HepG2 (cell line): ENCODE data around the gene RAB35. TPM values are rescaled to one million over a fixed set of nuclear protein-coding genes. Genes with fewer than 3 reads are reported as not detected.

Experiments used
- AKNA ChIP-seq: sonication (generic); formaldehyde crosslinking; IDR thresholded peaks from 2 replicates; pipeline ENCODE4 v1.4.0; 2020; ENCODE audit warnings: missing genetic modification reagents, borderline replicate concordance
- ARID4A ChIP-seq: sonication (generic); formaldehyde crosslinking; IDR thresholded peaks from 2 replicates; pipeline ENCODE4 v1.5.0; 2020; ENCODE audit warnings: mild to moderate bottlenecking, missing genetic modification reagents, borderline replicate concordance
- BORCS8-MEF2B ChIP-seq: sonication (generic); formaldehyde crosslinking; IDR thresholded peaks from 2 replicates; pipeline ENCODE4 v1.8.0; 2022; ENCODE audit warnings: mild to moderate bottlenecking, missing genetic modification reagents
- ELF1 ChIP-seq: sonication (generic); formaldehyde crosslinking; IDR thresholded peaks from 2 replicates; pipeline ENCODE4 v1.4.0; 2020; ENCODE audit warnings: missing genetic modification reagents
- FOXK2 ChIP-seq: fragments of 450-650 bp; IDR thresholded peaks from 2 replicates; pipeline ENCODE4 v1.6.1; 2016
- GTF3A ChIP-seq: sonication (generic); formaldehyde crosslinking; conservative IDR thresholded peaks from 2 replicates; pipeline ENCODE4 v1.4.0; 2020; ENCODE audit warnings: mild to moderate bottlenecking, missing genetic modification reagents
- HDAC1 ChIP-seq: sonication (generic); formaldehyde crosslinking; IDR thresholded peaks from 2 replicates; pipeline ENCODE4 v1.5.1; 2020; ENCODE audit warnings: mild to moderate bottlenecking, missing genetic modification reagents
- MATR3 ChIP-seq: sonication (generic); formaldehyde crosslinking; IDR thresholded peaks from 2 replicates; pipeline ENCODE4 v1.4.0; 2020; ENCODE audit warnings: missing genetic modification reagents
- TBX3 ChIP-seq: fragments of 450-650 bp; IDR thresholded peaks from 2 replicates; pipeline ENCODE4 v1.6.1; 2017; ENCODE audit warnings: antibody characterized with exemption, mild to moderate bottlenecking, inconsistent platforms, borderline replicate concordance
- TEAD3 ChIP-seq: optimal IDR thresholded peaks from 2 replicates; pipeline ENCODE3; 2016; ENCODE audit warnings: borderline replicate concordance
- TRIM24 ChIP-seq: sonication (generic); formaldehyde crosslinking; IDR thresholded peaks from 2 replicates; pipeline ENCODE4 v1.8.0; 2022; ENCODE audit warnings: mild to moderate bottlenecking, missing genetic modification reagents
- TSC22D2 ChIP-seq: sonication (generic); formaldehyde crosslinking; IDR thresholded peaks from 2 replicates; pipeline ENCODE4 v1.5.1; 2020; ENCODE audit warnings: missing genetic modification reagents, mild to moderate bottlenecking, borderline replicate concordance
- ZNF543 ChIP-seq: sonication (generic); formaldehyde crosslinking; IDR thresholded peaks from 2 replicates; pipeline ENCODE4 v1.4.0; 2020; ENCODE audit warnings: mild to moderate bottlenecking, missing genetic modification reagents
- ZNF563 ChIP-seq: sonication (generic); formaldehyde crosslinking; IDR thresholded peaks from 2 replicates; pipeline ENCODE4 v1.8.0; 2022; ENCODE audit warnings: mild to moderate bottlenecking, moderate library complexity, missing genetic modification reagents
- ZNF639 ChIP-seq: conservative IDR thresholded peaks from 2 replicates; pipeline ENCODE4 v1.6.1; 2018; ENCODE audit warnings: missing genetic modification reagents
- ZNF883 ChIP-seq: sonication (generic); formaldehyde crosslinking; IDR thresholded peaks from 2 replicates; pipeline ENCODE4 v1.5.1; 2020; ENCODE audit warnings: mild to moderate bottlenecking, missing genetic modification reagents; ENCODE audit errors: not compliant biosample characterization
- ZZZ3 ChIP-seq: sonication (generic); formaldehyde crosslinking; IDR thresholded peaks from 2 replicates; pipeline ENCODE4 v1.4.0; 2020; ENCODE audit warnings: missing genetic modification reagents, mild to moderate bottlenecking, borderline replicate concordance
- polyA plus RNA-seq, 8 experiments: library from polyadenylated mRNA; depleted of rRNA in 3 of 8; stranded (reverse) in 7 of 8; unstranded in 1 of 8; fragments of >200 nt; fragmentation: Illumina TruSeq in 4 of 8; extraction: Trizol in 4 of 8; gene quantifications; 2 replicates each; pipeline versions ENCODE4 v1.2.1 to v1.2.3, GENCODE V29; 2011 to 2016; ENCODE audit warnings: low read depth in 4 of 8, missing spikeins in 1 of 8, mixed read lengths in 1 of 8; ENCODE audit not compliant: insufficient read depth in 1 of 8
- total RNA-seq, 5 experiments: library from RNA; depleted of rRNA; stranded (reverse); fragments of >200 nt; fragmentation: Illumina TruSeq; extraction: Trizol; gene quantifications; 2 replicates each; pipeline ENCODE4 v1.2.3, GENCODE V29; 2016; ENCODE audit warnings: low read depth in 1 of 5
- TF ChIP-seq, protein P1 (sequence below): sonication (generic); formaldehyde crosslinking; IDR thresholded peaks from 2 replicates; pipeline ENCODE4 v1.4.0; 2020; ENCODE audit warnings: low read depth, mild to moderate bottlenecking, missing genetic modification reagents

Gene RAB35
- total and polyA plus RNA-seq, 2 of the 13 experiments (the other 11 are each of a cell fraction or from before 2014, with no cell fraction given), result 25.2 to 29.1 TPM

- TF ChIP-seq ZNF639 (CRISPR knock-in tag) (no peak), GTF3A (no peak), ZNF883 (CRISPR knock-in tag) (no peak), TRIM24 (CRISPR knock-in tag) (no peak), MATR3 (CRISPR knock-in tag) (no peak), ZZZ3 (no peak), HDAC1 (CRISPR knock-in tag) (peak; percentile 40; the same call in 1 of the 2 replicates), TBX3 (peak; percentile 53; the same call in 1 of the 2 replicates), ZNF563 (no peak), BORCS8-MEF2B (no peak), TEAD3 (CRISPR knock-in tag) (peak; percentile 81), AKNA (CRISPR knock-in tag) (no peak), ELF1 (0 out of 2 replicates have a peak, but pooled peaks have one; percentile 21), ARID4A (CRISPR knock-in tag) (no peak), TSC22D2 (CRISPR knock-in tag) (no peak), ZNF543 (CRISPR knock-in tag) (no peak), FOXK2 (peak; percentile 89)
- TF ChIP-seq, protein P1, sequence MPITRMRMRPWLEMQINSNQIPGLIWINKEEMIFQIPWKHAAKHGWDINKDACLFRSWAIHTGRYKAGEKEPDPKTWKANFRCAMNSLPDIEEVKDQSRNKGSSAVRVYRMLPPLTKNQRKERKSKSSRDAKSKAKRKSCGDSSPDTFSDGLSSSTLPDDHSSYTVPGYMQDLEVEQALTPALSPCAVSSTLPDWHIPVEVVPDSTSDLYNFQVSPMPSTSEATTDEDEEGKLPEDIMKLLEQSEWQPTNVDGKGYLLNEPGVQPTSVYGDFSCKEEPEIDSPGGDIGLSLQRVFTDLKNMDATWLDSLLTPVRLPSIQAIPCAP (CRISPR knock-in tag), result no peak
Observed at GRCh38 chr12:120121766-120122293, 5.3 kb upstream of the RAB35 start (continued).
